Ascending aorta (tissue), 2 donors: ENCODE results near the gene KAT2A. TPM values are rescaled to one million over a fixed set of nuclear protein-coding genes. Genes with fewer than 3 reads are reported as not detected.
A peak's percentile ranks its signal among the peaks of the same experiment; 100 is the strongest.

Source experiments
- DNase-seq, 2 donors: peaks; one replicate each; pipeline ENCODE4 v3.0.0-alpha.2; 2019; ENCODE audit warnings: low spot score in 2 of 2
- H3K27ac ChIP-seq, 2 donors: fragments of 200-600 bp; sonication (generic); one replicate each; pipeline ENCODE4 v1.5.1; 2016 to 2017; ENCODE audit warnings: mild to moderate bottlenecking in 1 of 2
- H3K27me3 ChIP-seq: fragments of 200-600 bp; sonication (generic); one replicate; pipeline ENCODE4 v1.5.1; 2017
- H3K36me3 ChIP-seq, 2 donors: fragments of 200-600 bp; sonication (generic); one replicate each; pipeline ENCODE4 v1.5.1; 2016
- H3K4me1 ChIP-seq, 2 donors: fragments of 200-600 bp; sonication (generic); one replicate each; pipeline ENCODE4 v1.5.1; 2016 to 2017; ENCODE audit warnings: mild to moderate bottlenecking in 1 of 2
- H3K4me3 ChIP-seq, 2 donors: fragments of 200-600 bp; sonication (generic); one replicate each; pipeline ENCODE4 v1.5.1; 2016 to 2017; ENCODE audit warnings: mild to moderate bottlenecking in 1 of 2
- H3K9me3 ChIP-seq, 2 donors: fragments of 200-600 bp; sonication (generic); one replicate each; pipeline ENCODE4 v1.5.1; 2016
- intact Hi-C: fragments of 100-400 bp; cut with DNase I; formaldehyde crosslinking; loops from one replicate; pipeline ENCODE4 v1.15.1; 2023
- total RNA-seq: library from RNA; depleted of rRNA; stranded (reverse); fragments of >200 nt; gene quantifications from one replicate; pipeline ENCODE4 v1.1.0, GENCODE V29; 2016
- TF ChIP-seq, protein P1 (sequence below), 3 experiments: fragments of 200-600 bp in 2 of 3; fragments of 450-650 bp in 1 of 3; sonication (generic) in 2 of 3; IDR thresholded peaks; one replicate each; pipeline ENCODE4 v1.5.1; 2016 to 2019; ENCODE audit warnings: antibody characterized with exemption in 3 of 3, mild to moderate bottlenecking in 1 of 3, moderate library complexity in 1 of 3

The KAT2A gene
- total RNA-seq, 1 donor from 2014 or later: 94.3 TPM

DNA sequence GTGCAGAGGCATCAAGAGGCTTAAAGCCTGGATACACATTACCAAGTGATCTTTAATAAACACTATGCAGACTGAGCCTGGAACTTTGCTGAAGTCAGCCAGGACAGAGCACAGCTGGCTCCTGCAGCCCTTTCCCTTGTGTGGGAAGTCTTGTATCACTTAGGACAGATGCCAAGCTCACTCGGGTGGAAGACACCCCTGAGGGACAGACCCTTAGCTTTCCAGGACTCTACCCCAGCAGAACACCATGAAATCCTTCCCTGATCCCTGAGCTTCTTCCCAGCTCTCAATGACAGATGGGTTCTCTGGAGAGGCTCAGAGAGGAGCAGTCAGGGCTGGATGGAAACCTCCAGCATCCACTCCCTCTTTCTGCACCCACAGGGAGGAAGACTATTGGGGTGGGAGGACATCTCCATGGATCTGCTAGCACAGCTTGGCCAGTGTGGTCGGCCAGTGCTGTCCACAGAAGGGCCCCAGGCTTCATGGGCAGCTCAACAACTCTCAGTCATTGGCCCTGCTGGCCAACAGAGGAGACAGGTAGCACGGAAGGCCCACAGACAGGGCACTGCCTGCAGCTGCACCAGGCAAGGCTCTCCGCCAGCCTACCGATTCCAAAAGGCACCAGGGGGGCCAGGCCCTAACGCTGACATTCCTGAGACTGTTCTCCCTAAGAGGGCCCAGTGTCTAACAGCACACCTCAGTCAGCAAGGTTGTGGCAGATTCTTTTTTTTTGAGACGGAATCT is 17.8 kb upstream of the KAT2A start:
- DNase-seq: no peak
- TF ChIP-seq, protein P1, sequence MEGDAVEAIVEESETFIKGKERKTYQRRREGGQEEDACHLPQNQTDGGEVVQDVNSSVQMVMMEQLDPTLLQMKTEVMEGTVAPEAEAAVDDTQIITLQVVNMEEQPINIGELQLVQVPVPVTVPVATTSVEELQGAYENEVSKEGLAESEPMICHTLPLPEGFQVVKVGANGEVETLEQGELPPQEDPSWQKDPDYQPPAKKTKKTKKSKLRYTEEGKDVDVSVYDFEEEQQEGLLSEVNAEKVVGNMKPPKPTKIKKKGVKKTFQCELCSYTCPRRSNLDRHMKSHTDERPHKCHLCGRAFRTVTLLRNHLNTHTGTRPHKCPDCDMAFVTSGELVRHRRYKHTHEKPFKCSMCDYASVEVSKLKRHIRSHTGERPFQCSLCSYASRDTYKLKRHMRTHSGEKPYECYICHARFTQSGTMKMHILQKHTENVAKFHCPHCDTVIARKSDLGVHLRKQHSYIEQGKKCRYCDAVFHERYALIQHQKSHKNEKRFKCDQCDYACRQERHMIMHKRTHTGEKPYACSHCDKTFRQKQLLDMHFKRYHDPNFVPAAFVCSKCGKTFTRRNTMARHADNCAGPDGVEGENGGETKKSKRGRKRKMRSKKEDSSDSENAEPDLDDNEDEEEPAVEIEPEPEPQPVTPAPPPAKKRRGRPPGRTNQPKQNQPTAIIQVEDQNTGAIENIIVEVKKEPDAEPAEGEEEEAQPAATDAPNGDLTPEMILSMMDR (IDR thresholded peaks at IDR 0.05): no peak
- Histone ChIP-seq H3K27ac (no peak overlapping the region), H3K9me3 (no peaks in the 10 kb centered on the region), H3K36me3 (peaks cover 3 to 20% of the 10 kb centered on the region in 2 donors), H3K4me3 (no peak overlapping the region), H3K27me3 (no peaks in the 10 kb centered on the region), H3K4me1 (peaks cover 0 to 26% of the 10 kb centered on the region in 2 donors)
- intact Hi-C loops: no loop called here

DNA sequence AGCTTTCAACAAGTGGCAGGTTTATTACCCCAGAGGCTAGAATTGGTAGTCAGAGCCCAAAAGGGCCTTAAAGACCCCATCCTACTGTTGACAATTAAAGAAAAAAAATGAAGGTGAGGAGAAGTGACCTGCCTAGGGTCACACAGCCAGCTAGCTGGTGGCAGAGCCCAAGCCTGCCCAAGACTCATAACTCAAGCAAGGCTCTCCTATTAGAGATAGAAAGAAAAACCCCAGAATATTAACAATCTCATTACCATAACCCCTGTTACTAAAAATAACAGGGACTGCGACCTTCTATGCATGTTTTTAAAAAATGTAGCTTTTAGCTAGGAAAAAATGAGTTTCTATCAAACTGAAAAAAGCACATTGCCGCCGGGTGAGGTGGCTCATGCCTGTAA is 15.5 kb upstream of the KAT2A start:
- Histone ChIP-seq H3K4me1 (peaks cover 0 to 22% of the 10 kb centered on the region in 2 donors), H3K9me3 (no peaks in the 10 kb centered on the region), H3K4me3 (no peak overlapping the region), H3K36me3 (peaks cover 3 to 17% of the 10 kb centered on the region in 2 donors), H3K27me3 (no peaks in the 10 kb centered on the region), H3K27ac (peak overlapping the region in 1 of 2 donors; percentile 31)
- intact Hi-C loops: no loop called here
- TF ChIP-seq, protein P1 (IDR thresholded peaks at IDR 0.05): no peak
- no peak for DNase-seq

DNA sequence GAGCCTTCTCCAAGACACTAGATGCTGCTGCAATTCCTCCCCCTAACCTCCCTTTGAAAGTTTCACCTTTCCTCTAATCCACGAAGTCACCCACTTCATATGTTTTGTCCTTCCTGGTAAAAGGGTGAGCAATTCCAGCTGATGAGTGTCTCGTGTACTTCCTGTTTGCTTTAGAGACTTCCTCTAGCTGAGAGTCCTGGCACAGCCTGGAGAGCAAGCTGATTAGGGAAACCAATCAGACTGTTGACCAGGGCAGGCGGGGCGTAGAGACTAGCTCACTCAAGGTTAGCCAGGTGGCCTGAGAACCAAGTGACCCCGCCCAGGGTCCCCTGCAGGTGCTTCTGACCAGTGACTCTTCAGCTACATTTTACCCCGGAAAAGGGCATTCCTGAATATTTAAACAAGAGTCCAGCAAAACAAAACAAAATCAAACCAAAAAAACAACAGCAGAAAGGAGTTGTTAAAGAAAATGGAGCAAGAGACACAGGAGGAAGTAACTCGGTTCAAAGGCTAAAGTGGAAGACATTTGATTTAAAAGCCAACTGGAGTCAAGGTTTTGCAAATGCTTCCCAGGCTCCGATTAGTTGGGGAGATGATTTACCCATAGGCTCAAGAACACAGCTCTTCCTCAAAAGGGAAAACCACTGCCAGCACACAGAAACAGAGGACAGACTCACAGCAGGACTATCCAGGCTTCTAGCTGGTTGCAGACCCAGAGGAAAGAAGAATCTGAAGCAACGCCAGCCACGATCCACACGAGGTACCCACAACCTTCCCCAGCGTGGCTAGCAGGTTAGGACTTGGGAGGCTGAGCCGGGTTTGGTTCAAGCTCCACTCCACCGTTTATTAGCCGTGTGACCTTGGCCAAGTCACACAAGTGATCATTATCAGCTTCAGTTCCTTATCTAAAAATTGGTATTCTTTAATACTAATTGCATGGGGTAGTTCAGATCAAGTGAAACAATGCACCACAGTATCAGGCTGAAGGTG is 14.8 kb upstream of the KAT2A start:
- TF ChIP-seq, protein P1 (IDR thresholded peaks at IDR 0.05): no peak
- peaks cover 3 to 12% of the 10 kb centered on the region in 2 donors for H3K36me3 ChIP-seq
- no peaks in the 10 kb centered on the region for H3K9me3 ChIP-seq
- no peaks in the 10 kb centered on the region for H3K27me3 ChIP-seq
- H3K4me3 ChIP-seq: no peak overlapping the region
- H3K4me1 ChIP-seq: peaks cover 0 to 22% of the 10 kb centered on the region in 2 donors
- H3K27ac ChIP-seq: peak overlapping the region; percentile 31 to 36
- intact Hi-C loops: no loop called here
- no peak for DNase-seq

DNA sequence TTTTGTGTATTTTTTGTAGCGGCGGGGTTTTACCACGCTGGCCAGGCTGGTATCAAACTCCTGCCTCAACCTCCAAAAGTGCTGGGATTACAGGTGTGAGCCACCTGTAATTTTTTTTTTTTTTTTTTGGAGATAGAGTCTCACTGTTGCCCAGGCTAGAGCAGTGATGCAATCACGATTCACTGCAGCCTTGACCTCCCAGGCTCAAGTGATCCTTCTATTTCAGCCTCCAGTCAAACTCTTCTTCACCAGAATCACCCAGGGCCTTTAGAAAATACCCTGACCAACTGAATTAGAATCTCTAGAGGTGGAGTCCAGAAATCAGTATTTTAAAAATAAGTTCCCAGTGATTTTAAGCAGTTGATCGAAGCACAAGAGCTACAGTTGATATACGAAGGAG is 14.0 kb upstream of the KAT2A start:
- no peaks in the 10 kb centered on the region for H3K9me3 ChIP-seq
- H3K4me1 ChIP-seq: peaks cover 0 to 21% of the 10 kb centered on the region in 2 donors
- peak overlapping the region in 1 of 2 donors; percentile 36 for H3K27ac ChIP-seq
- H3K36me3 ChIP-seq: peaks cover 3 to 11% of the 10 kb centered on the region in 2 donors
- no peak overlapping the region for H3K4me3 ChIP-seq
- intact Hi-C loops: no loop called here
- no peak for DNase-seq
- TF ChIP-seq, protein P1 (IDR thresholded peaks at IDR 0.05): no peak
- no peaks in the 10 kb centered on the region for H3K27me3 ChIP-seq

DNA sequence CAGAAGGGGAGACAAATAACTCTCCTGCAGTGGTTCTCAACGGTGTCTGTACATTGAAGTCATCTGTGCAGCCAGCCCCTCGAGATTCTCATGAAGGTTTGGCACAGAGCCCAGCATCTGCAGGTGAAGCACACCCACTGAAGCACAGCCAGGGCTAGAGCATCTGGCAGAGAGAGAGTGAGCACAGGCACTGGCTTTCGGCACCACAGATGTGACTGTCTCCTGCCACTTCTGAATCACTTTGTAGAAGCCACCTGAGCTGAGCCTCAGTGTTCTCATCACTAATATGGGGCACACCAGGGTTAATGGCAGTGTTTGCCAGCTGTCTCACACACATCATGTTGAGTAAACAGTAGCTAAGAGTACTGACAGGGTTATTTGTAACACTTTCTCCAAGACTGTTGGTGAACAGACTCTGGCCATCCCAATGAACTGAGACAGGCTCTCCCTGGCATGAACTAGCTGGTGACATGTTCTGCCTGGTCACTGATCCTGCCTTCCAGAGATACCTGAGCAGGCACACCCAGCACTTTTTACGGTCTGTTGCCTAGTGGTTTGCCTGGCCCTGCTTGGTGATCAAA is 12.4 kb upstream of the KAT2A start:
- no peaks in the 10 kb centered on the region for H3K27me3 ChIP-seq
- no peak overlapping the region for H3K4me3 ChIP-seq
- intact Hi-C loops: no loop called here
- no peaks in the 10 kb centered on the region for H3K9me3 ChIP-seq
- TF ChIP-seq, protein P1 (IDR thresholded peaks at IDR 0.05): no peak
- H3K36me3 ChIP-seq: peaks cover 19 to 22% of the 10 kb centered on the region in 2 donors
- H3K27ac ChIP-seq: peak overlapping the region; percentile 34 to 37
- DNase-seq: no peak
- peaks cover 0 to 18% of the 10 kb centered on the region in 2 donors for H3K4me1 ChIP-seq
